Cardiac septum (tissue), 1 donor: ENCODE data around the gene LCNL1. TPM values are rescaled to one million over a fixed set of nuclear protein-coding genes. Genes with fewer than 3 reads are reported as not detected.

ENCODE experiments used
- DNase-seq: peaks from one replicate; pipeline ENCODE4 v3.0.0-alpha.2; 2020; ENCODE audit warnings: low spot score
- intact Hi-C: fragments of 100-400 bp; cut with DNase I; formaldehyde crosslinking; loops from one replicate; pipeline ENCODE4 v1.14.0; 2022
- total RNA-seq: library from RNA; stranded (reverse); fragmentation: NEBNext Ultra II Directional; extraction: Animal tissue kit (Norgen Biotek cat#: 25700); gene quantifications from one replicate; pipeline ENCODE4 v1.2.1, GENCODE V29; 2021
- donor health status: DM: no; HTN: no; CAD: no.

The LCNL1 gene
- total RNA-seq, 1 donor from 2014 or later: 5.9 TPM

GRCh38 chr9:136945333-136946227, 37.2 kb upstream of the LCNL1 start:
- DNase-seq: no peak
- intact Hi-C loops: loop anchor here (2.0 kb wide), 2 partner anchors 43 to 155 kb away; partner anchors contain the start of gene TMEM141

- intact Hi-C loops: no loop called here
Measured at GRCh38 chr9:136946228-136947027, 36.4 kb upstream of the LCNL1 start.

GRCh38 chr9:136947028-136947891, 35.5 kb upstream of the LCNL1 start:
- DNase-seq: no peak
- intact Hi-C loops: no loop called here

More at GRCh38 chr9:136946228-136947027, 36.4 kb upstream of the LCNL1 start:
- DNase-seq: no peak

- intact Hi-C loops: loop anchor here (2.0 kb wide), 1 partner anchor 87 kb away; no protein-coding TSS in a partner anchor
- DNase-seq: no peak
Measured at GRCh38 chr9:136947955-136948510, 34.8 kb upstream of the LCNL1 start.

- DNase-seq: no peak
- intact Hi-C loops: loop anchor here (2.0 kb wide), 1 partner anchor 85 kb away; no protein-coding TSS in a partner anchor
Measured at GRCh38 chr9:136949239-136949816, 33.5 kb upstream of the LCNL1 start.

- DNase-seq: peak; percentile 98
- intact Hi-C loops: loop anchor here (2.0 kb wide), 1 partner anchor 85 kb away; no protein-coding TSS in a partner anchor
Measured at GRCh38 chr9:136949817-136950655, 32.8 kb upstream of the LCNL1 start.

- intact Hi-C loops: no loop called here
- DNase-seq: no peak
Measured at GRCh38 chr9:136950656-136951276, 32.0 kb upstream of the LCNL1 start.

- no peak for DNase-seq
- intact Hi-C loops: loop anchor here (2.0 kb wide), 1 partner anchor 23 kb away; no protein-coding TSS in a partner anchor
Measured at GRCh38 chr9:136951541-136952320, 31.1 kb upstream of the LCNL1 start, which contains the start of gene LCN12. Gene LCN12, plus strand, starts transcription at chr9:136952273. Its CDS starts 55 bp downstream, at chr9:136952328.

- intact Hi-C loops: loop anchor here (2.0 kb wide), 1 partner anchor 22 kb away; no protein-coding TSS in a partner anchor
- DNase-seq: no peak
Measured at GRCh38 chr9:136952321-136952850, 30.4 kb upstream of the LCNL1 start.

- intact Hi-C loops: loop anchor here (2.0 kb wide), 1 partner anchor 22 kb away; no protein-coding TSS in a partner anchor
- no peak for DNase-seq
Measured at GRCh38 chr9:136952876-136953770, 29.7 kb upstream of the LCNL1 start.

GRCh38 chr9:136953771-136954269, 29.0 kb upstream of the LCNL1 start:
- DNase-seq: no peak
- intact Hi-C loops: loop anchor here (2.0 kb wide), 1 partner anchor 21 kb away; no protein-coding TSS in a partner anchor

GRCh38 chr9:136954270-136955083, 28.3 kb upstream of the LCNL1 start:
- intact Hi-C loops: no loop called here
- DNase-seq: no peak

- DNase-seq: no peak
Measured at GRCh38 chr9:136955202-136955942, 27.4 kb upstream of the LCNL1 start.

More at GRCh38 chr9:136955202-136955942, 27.4 kb upstream of the LCNL1 start:
- intact Hi-C loops: no loop called here
